Brain microvascular endothelial cell (primary cell): ENCODE data around the gene SDF4.

Experiments used
- DNase-seq: peaks from one replicate; pipeline ENCODE4 v3.0.0-alpha.2; 2020
- H3K27ac ChIP-seq: fragments of 250-450 bp; sonication (Bioruptor Pico); 2 replicates; pipeline ENCODE4 v1.5.1; 2020; ENCODE audit warnings: mild to moderate bottlenecking, moderate library complexity
- H3K27me3 ChIP-seq: fragments of 250-450 bp; sonication (Bioruptor Pico); replicated peaks from 2 replicates; pipeline ENCODE4 v1.5.1; 2020; ENCODE audit warnings: mild to moderate bottlenecking
- H3K36me3 ChIP-seq: fragments of 250-450 bp; sonication (Bioruptor Pico); replicated peaks from 2 replicates; pipeline ENCODE4 v1.5.1; 2020; ENCODE audit warnings: mild to moderate bottlenecking
- H3K4me3 ChIP-seq: 2 replicates; pipeline ENCODE4 v1.5.1; 2011; ENCODE audit warnings: low read depth, mild to moderate bottlenecking, control low read depth, low read length, moderate library complexity
- in situ Hi-C: cut with HindIII; loops from 2 replicates; pipeline ENCODE4 v1.10.0; 2017; ENCODE audit warnings: low sequenced_read_pairs, low pct_ligation_motif_present
- TF ChIP-seq, protein P1 (sequence below): IDR thresholded peaks from 2 replicates; pipeline ENCODE4 v1.5.1; 2011; ENCODE audit warnings: low read depth, mild to moderate bottlenecking, moderate library complexity, low read length, control low read depth, inconsistent platforms; ENCODE audit errors: missing control alignments

Gene SDF4

GRCh38 chr1:1204998-1205768, 26.6 kb downstream of the SDF4 start:
- Histone ChIP-seq H3K27me3 (peaks cover 20% of the 10 kb centered on the region), H3K27ac (no peak overlapping the region), H3K4me3 (no peak overlapping the region), H3K36me3 (no peaks in the 10 kb centered on the region)
- TF ChIP-seq, protein P1, sequence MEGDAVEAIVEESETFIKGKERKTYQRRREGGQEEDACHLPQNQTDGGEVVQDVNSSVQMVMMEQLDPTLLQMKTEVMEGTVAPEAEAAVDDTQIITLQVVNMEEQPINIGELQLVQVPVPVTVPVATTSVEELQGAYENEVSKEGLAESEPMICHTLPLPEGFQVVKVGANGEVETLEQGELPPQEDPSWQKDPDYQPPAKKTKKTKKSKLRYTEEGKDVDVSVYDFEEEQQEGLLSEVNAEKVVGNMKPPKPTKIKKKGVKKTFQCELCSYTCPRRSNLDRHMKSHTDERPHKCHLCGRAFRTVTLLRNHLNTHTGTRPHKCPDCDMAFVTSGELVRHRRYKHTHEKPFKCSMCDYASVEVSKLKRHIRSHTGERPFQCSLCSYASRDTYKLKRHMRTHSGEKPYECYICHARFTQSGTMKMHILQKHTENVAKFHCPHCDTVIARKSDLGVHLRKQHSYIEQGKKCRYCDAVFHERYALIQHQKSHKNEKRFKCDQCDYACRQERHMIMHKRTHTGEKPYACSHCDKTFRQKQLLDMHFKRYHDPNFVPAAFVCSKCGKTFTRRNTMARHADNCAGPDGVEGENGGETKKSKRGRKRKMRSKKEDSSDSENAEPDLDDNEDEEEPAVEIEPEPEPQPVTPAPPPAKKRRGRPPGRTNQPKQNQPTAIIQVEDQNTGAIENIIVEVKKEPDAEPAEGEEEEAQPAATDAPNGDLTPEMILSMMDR, result no peak
- no peak for DNase-seq
- in situ Hi-C loops, result no loop called here

- Histone ChIP-seq H3K27me3 (peaks cover 20% of the 10 kb centered on the region), H3K27ac (no peak overlapping the region)
These were observed 27.3 kb downstream of the SDF4 start for GRCh38 chr1:1204425-1204920.

GRCh38 chr1:1203561-1204424, 28.0 kb downstream of the SDF4 start:
- Histone ChIP-seq H3K4me3 (no peak overlapping the region), H3K27ac (no peak overlapping the region), H3K27me3 (peaks cover 20% of the 10 kb centered on the region), H3K36me3 (no peaks in the 10 kb centered on the region)
- in situ Hi-C loops, result no loop called here
- no peak for DNase-seq
- TF ChIP-seq, protein P1, result no peak

More at GRCh38 chr1:1204425-1204920, 27.3 kb downstream of the SDF4 start:
- no peak overlapping the region for H3K4me3 ChIP-seq
- TF ChIP-seq, protein P1, result no peak
- no peak for DNase-seq
- H3K36me3 ChIP-seq, result no peaks in the 10 kb centered on the region
- in situ Hi-C loops, result no loop called here

DNA sequence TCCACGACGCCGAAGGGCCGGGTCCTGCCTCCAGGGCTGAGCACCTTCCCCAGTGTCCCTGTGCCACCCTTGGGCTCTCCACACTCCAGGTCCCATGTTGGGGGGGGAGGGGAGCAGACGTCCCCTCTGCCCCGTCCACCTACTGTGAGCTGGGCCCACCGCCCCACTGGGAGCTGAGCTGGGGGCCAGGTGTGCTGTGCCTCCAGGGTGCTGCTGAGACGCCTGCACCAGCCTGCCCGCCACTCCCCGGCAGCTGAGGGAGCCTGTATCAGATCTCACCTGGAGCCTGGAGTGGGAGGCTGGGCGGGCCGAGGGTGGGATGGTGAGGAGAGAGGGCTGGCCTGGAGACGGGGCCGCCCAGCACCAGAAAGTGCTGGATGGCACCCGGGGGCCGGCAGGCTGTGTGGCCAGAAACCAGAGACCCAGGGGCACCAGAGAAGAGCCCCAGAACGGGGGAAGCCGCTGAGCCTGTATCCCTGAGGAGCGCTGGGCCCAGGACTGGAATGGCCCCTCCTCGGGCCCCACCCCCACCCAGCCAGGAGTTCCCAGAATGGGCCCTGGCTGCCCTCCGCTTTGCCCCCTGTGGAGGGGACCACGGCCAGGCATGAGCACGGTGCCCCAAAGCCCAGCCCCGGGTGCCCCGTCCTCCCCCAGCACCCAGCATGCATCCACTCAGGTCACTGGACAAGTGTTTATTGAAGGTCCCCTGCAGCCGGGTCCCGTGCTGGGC, 28.8 kb downstream of the SDF4 start:
- no peak overlapping the region for H3K27ac ChIP-seq
- H3K36me3 ChIP-seq, result no peaks in the 10 kb centered on the region
- H3K27me3 ChIP-seq, result peaks cover 20% of the 10 kb centered on the region
- no peak overlapping the region for H3K4me3 ChIP-seq
- TF ChIP-seq, protein P1, result no peak
- in situ Hi-C loops, result no loop called here
- no peak for DNase-seq

DNA sequence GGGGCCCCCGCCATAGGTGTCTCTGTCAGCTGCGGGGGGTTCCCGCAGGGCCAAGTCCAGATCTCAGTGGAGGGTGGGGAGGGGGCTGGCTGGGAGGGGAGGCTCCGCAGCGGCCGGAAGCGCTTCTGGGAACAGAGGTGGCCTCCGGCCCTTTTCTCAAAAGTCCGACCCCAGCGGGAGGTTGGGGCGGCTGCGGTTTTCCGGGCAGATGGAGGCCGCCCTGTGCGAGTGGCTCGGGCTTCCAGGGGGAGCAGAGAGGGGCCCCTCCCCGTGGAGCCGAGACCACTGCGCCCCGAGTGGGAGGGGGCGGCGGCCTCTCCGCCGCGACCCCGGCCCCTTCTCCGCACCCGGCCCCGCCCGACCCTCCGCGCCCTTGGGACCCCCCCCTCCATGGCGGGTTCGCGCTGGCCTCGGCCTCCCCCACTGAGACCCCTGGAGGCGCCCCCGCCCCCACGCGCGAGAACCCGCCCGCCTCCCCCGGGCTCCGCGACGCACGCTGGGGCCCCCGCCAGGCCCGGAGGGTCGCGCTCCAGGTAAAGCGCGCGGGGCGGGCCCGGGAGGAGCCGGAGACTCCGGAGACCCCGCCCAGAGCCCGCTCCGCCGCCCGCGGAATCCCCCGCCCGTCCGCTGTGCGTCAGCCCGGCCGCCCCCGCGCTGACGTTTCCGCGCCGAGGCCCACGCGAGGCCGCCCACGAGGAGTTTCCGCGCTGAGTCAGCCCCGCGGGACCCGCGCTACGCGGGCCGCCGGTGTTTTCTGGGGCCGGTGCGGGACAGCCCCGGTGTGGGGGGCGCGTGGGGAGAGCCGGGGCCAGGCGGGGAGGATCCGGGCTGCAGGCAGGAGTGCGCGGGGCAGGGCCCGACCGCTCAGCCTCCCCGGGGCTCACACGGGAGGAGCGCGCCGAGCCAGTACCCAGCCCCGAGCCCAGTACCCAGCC, 30.7 kb downstream of the SDF4 start:
- no peak overlapping the region for H3K27ac ChIP-seq
- peak; percentile 29 for DNase-seq
- TF ChIP-seq, protein P1, result no peak
- in situ Hi-C loops, result no loop called here
- H3K4me3 ChIP-seq, result peak overlapping the region; percentile 12
- no peaks in the 10 kb centered on the region for H3K36me3 ChIP-seq
- H3K27me3 ChIP-seq, result peaks cover 13% of the 10 kb centered on the region
